Esophagus squamous epithelium (tissue), 5 donors: Measurements from ENCODE around the gene TRAF3. TPM values are rescaled to one million over a fixed set of nuclear protein-coding genes. Genes with fewer than 3 reads are reported as not detected.

Experiments
- DNase-seq: peaks from one replicate; lab custom pipeline; 2025; lab: John Stamatoyannopoulos, UW
- H3K27ac ChIP-seq, 4 donors: fragments of 200-600 bp; sonication (generic); one replicate each; pipeline ENCODE4 v1.5.1; 2016 to 2019; ENCODE audit warnings: mild to moderate bottlenecking in 1 of 4
- H3K27me3 ChIP-seq, 4 donors: fragments of 200-600 bp; sonication (generic); 1 replicate in 3 of 4; 2 replicates in 1 of 4; pipeline versions ENCODE4 v1.5.1 to v1.6.0; 2017 to 2021; ENCODE audit warnings: antibody characterized with exemption in 1 of 4
- H3K36me3 ChIP-seq, 3 donors: fragments of 200-600 bp; sonication (generic); one replicate each; pipeline ENCODE4 v1.5.1; 2016 to 2019
- H3K4me1 ChIP-seq, 3 donors: fragments of 200-600 bp; sonication (generic); one replicate each; pipeline ENCODE4 v1.5.1; 2017 to 2019
- H3K4me3 ChIP-seq, 4 donors: fragments of 200-600 bp; sonication (generic); 1 replicate in 3 of 4; 2 replicates in 1 of 4; pipeline ENCODE4 v1.5.1; 2016 to 2019; ENCODE audit warnings: mild to moderate bottlenecking in 2 of 4, moderate library complexity in 1 of 4
- H3K9me3 ChIP-seq, 3 donors: fragments of 200-600 bp; sonication (generic); one replicate each; pipeline ENCODE4 v1.5.1; 2016 to 2019
- POLR2A ChIP-seq, 4 donors: fragments of 450-650 bp; IDR thresholded peaks; one replicate each; pipeline ENCODE4 v1.6.1; 2017; ENCODE audit warnings: antibody characterized with exemption in 4 of 4, mild to moderate bottlenecking in 4 of 4, moderate library complexity in 3 of 4
- WGBS, 2 donors: methylation state at CpG; one replicate each; pipeline ENCODE4 v1.1.5; 2018; 5-methylcytosine and 5-hydroxymethylcytosine counted together
- intact Hi-C: fragments of 100-400 bp; cut with DNase I; formaldehyde crosslinking; loops from one replicate; pipeline ENCODE4 v1.15.0; 2022
- total RNA-seq, 4 donors: library from RNA; depleted of rRNA; stranded (reverse); fragments of >200 nt; gene quantifications; one replicate each; pipeline ENCODE4 v1.1.0, GENCODE V29; 2016
- TF ChIP-seq, protein P1 (sequence below), 6 experiments: fragments of 450-650 bp in 4 of 6; fragments of 200-600 bp in 2 of 6; sonication (generic) in 2 of 6; IDR thresholded peaks; one replicate each; pipeline ENCODE4 v1.5.1; 2016 to 2019; ENCODE audit warnings: antibody characterized with exemption in 6 of 6, mild to moderate bottlenecking in 4 of 6, moderate library complexity in 4 of 6
- donor health status: DM: yes; HTN: yes; CAD: no.

Gene TRAF3
- total RNA-seq, 4 donors from 2014 or later: 11.2 to 19.3 (median 13.2) TPM

- intact Hi-C loops: no loop called here
- DNase-seq: no peak
Measured at GRCh38 chr14:102731101-102731870, 46.0 kb upstream of the TRAF3 start.

GRCh38 chr14:102731871-102732800 lies 45.1 kb upstream of the TRAF3 start:
- peaks cover 0 to 96% (median 2%) of the 10 kb centered on the region in 3 donors for H3K36me3 ChIP-seq
- no peaks in the 10 kb centered on the region for H3K9me3 ChIP-seq
- no peaks in the 10 kb centered on the region for H3K4me1 ChIP-seq
- intact Hi-C loops: no loop called here
- no peaks in the 10 kb centered on the region for H3K27me3 ChIP-seq
- WGBS, 2 donors: 90 to 91% methylated on average over 9 to 13 of the region's 13 CpGs
- H3K4me3 ChIP-seq: no peak overlapping the region
- no peak for DNase-seq
- H3K27ac ChIP-seq: no peak overlapping the region
- TF ChIP-seq POLR2A (IDR thresholded peaks at IDR 0.05): no peak
- TF ChIP-seq, protein P1, sequence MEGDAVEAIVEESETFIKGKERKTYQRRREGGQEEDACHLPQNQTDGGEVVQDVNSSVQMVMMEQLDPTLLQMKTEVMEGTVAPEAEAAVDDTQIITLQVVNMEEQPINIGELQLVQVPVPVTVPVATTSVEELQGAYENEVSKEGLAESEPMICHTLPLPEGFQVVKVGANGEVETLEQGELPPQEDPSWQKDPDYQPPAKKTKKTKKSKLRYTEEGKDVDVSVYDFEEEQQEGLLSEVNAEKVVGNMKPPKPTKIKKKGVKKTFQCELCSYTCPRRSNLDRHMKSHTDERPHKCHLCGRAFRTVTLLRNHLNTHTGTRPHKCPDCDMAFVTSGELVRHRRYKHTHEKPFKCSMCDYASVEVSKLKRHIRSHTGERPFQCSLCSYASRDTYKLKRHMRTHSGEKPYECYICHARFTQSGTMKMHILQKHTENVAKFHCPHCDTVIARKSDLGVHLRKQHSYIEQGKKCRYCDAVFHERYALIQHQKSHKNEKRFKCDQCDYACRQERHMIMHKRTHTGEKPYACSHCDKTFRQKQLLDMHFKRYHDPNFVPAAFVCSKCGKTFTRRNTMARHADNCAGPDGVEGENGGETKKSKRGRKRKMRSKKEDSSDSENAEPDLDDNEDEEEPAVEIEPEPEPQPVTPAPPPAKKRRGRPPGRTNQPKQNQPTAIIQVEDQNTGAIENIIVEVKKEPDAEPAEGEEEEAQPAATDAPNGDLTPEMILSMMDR (IDR thresholded peaks at IDR 0.05): no peak

More at GRCh38 chr14:102731101-102731870, 46.0 kb upstream of the TRAF3 start:
- no peak overlapping the region for H3K4me3 ChIP-seq
- H3K27me3 ChIP-seq: no peaks in the 10 kb centered on the region
- 89 to 94% methylated on average over 8 to 15 of the region's 15 CpGs for WGBS, 2 donors
- no peaks in the 10 kb centered on the region for H3K4me1 ChIP-seq
- no peak overlapping the region for H3K27ac ChIP-seq
- TF ChIP-seq POLR2A (IDR thresholded peaks at IDR 0.05): no peak
- TF ChIP-seq, protein P1 (IDR thresholded peaks at IDR 0.05): no peak
- no peaks in the 10 kb centered on the region for H3K9me3 ChIP-seq
- peaks cover 7 to 96% (median 7%) of the 10 kb centered on the region in 3 donors for H3K36me3 ChIP-seq

DNA sequence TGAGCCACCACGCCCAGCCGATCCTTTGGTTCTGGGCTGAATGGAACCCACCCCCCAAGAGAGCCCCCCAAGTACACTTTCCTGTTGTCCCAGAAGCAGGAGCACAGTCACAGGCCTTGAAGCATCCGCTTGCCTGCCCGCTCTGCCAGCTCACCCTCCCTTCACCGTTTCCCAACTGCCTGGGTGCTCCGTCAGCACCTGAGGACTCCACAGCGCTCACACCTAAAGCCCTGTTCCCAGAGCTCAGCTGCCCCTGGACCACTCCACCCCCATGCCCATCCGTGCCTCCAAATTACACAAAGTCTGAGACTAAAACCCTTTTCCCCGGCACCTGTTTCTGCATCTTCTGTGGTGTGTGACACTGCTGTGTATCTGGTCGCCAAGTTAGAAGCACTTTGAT lies 44.3 kb upstream of the TRAF3 start:
- no peak for DNase-seq
- H3K4me1 ChIP-seq: no peaks in the 10 kb centered on the region
- H3K4me3 ChIP-seq: no peak overlapping the region
- intact Hi-C loops: no loop called here
- TF ChIP-seq, protein P1 (IDR thresholded peaks at IDR 0.05): no peak
- TF ChIP-seq POLR2A (IDR thresholded peaks at IDR 0.05): no peak
- H3K27ac ChIP-seq: no peak overlapping the region
- H3K36me3 ChIP-seq: peaks cover 0 to 96% (median 0%) of the 10 kb centered on the region in 3 donors
- H3K9me3 ChIP-seq: no peaks in the 10 kb centered on the region
- 93 to 97% methylated on average over 8 to 10 of the region's 10 CpGs for WGBS, 2 donors
- H3K27me3 ChIP-seq: no peaks in the 10 kb centered on the region

- 83 to 96% methylated on average over 8 to 9 of the region's 11 CpGs for WGBS, 2 donors
- Histone ChIP-seq H3K4me1 (no peaks in the 10 kb centered on the region), H3K27me3 (no peaks in the 10 kb centered on the region), H3K36me3 (peaks cover 0 to 96% (median 0%) of the 10 kb centered on the region in 3 donors), H3K27ac (no peak overlapping the region), H3K4me3 (no peak overlapping the region), H3K9me3 (no peaks in the 10 kb centered on the region)
- DNase-seq: no peak
- no peak for TF ChIP-seq POLR2A (IDR thresholded peaks at IDR 0.05)
- TF ChIP-seq, protein P1 (IDR thresholded peaks at IDR 0.05): no peak
- intact Hi-C loops: no loop called here
Measured at GRCh38 chr14:102733326-102733725, 43.9 kb upstream of the TRAF3 start.
